ENCODE results near the gene SYNJ1.

Gene SYNJ1

GRCh38 chr21:32595431-32595830 is 132.4 kb downstream of the SYNJ1 start:
- no peaks in the 10 kb centered on the region for H3K9me3 Mint-ChIP-seq (ENCODE audit: low read depth)
- no peak overlapping the region for H3K4me3 Mint-ChIP-seq
- H3K27ac Mint-ChIP-seq: no peak overlapping the region
- no peaks in the 10 kb centered on the region for H3K27me3 Mint-ChIP-seq
- no peaks in the 10 kb centered on the region for H3K36me3 Mint-ChIP-seq
- H3K4me1 Mint-ChIP-seq (ENCODE audit: low read depth): peaks cover 2% of the 10 kb centered on the region

- no peaks in the 10 kb centered on the region for H3K9me3 Mint-ChIP-seq (ENCODE audit: low read depth)
These were observed 134.1 kb downstream of the SYNJ1 start for GRCh38 chr21:32593690-32594089.

GRCh38 chr21:32592929-32593502 is 134.8 kb downstream of the SYNJ1 start:
- no peaks in the 10 kb centered on the region for H3K36me3 Mint-ChIP-seq
- peaks cover 2% of the 10 kb centered on the region for H3K4me1 Mint-ChIP-seq (ENCODE audit: low read depth)
- H3K27ac Mint-ChIP-seq: no peak overlapping the region
- H3K27me3 Mint-ChIP-seq: no peaks in the 10 kb centered on the region
- no peak overlapping the region for H3K4me3 Mint-ChIP-seq
- no peaks in the 10 kb centered on the region for H3K9me3 Mint-ChIP-seq (ENCODE audit: low read depth)

More at GRCh38 chr21:32593690-32594089, 134.1 kb downstream of the SYNJ1 start:
- no peak overlapping the region for H3K27ac Mint-ChIP-seq
- peaks cover 2% of the 10 kb centered on the region for H3K4me1 Mint-ChIP-seq (ENCODE audit: low read depth)
- H3K4me3 Mint-ChIP-seq: no peak overlapping the region
- H3K36me3 Mint-ChIP-seq: no peaks in the 10 kb centered on the region
- H3K27me3 Mint-ChIP-seq: no peaks in the 10 kb centered on the region

- Mint-ChIP-seq H3K4me3 (no peak overlapping the region), H3K27me3 (no peaks in the 10 kb centered on the region), H3K27ac (no peak overlapping the region), H3K4me1 (ENCODE audit: low read depth) (no peaks in the 10 kb centered on the region), H3K9me3 (ENCODE audit: low read depth) (no peaks in the 10 kb centered on the region), H3K36me3 (peaks cover 3% of the 10 kb centered on the region)
These were observed 137.7 kb downstream of the SYNJ1 start for GRCh38 chr21:32590130-32590529.

- Mint-ChIP-seq H3K4me3 (no peak overlapping the region), H3K4me1 (ENCODE audit: low read depth) (no peaks in the 10 kb centered on the region), H3K27me3 (peaks cover 3% of the 10 kb centered on the region), H3K9me3 (ENCODE audit: low read depth) (no peaks in the 10 kb centered on the region), H3K36me3 (peaks cover 6% of the 10 kb centered on the region), H3K27ac (no peak overlapping the region)
These were observed 140.2 kb downstream of the SYNJ1 start for GRCh38 chr21:32587651-32588050.

GRCh38 chr21:32587120-32587519 is 140.7 kb downstream of the SYNJ1 start:
- Mint-ChIP-seq H3K36me3 (peaks cover 6% of the 10 kb centered on the region), H3K4me3 (no peak overlapping the region), H3K4me1 (ENCODE audit: low read depth) (no peaks in the 10 kb centered on the region), H3K27me3 (peaks cover 3% of the 10 kb centered on the region), H3K27ac (no peak overlapping the region), H3K9me3 (ENCODE audit: low read depth) (no peaks in the 10 kb centered on the region)

GRCh38 chr21:32585970-32586369 is 141.8 kb downstream of the SYNJ1 start:
- Mint-ChIP-seq H3K36me3 (peaks cover 6% of the 10 kb centered on the region), H3K4me3 (no peak overlapping the region), H3K4me1 (ENCODE audit: low read depth) (no peaks in the 10 kb centered on the region), H3K27ac (no peak overlapping the region), H3K27me3 (peaks cover 3% of the 10 kb centered on the region), H3K9me3 (ENCODE audit: low read depth) (no peaks in the 10 kb centered on the region)

- Mint-ChIP-seq H3K9me3 (ENCODE audit: low read depth) (no peaks in the 10 kb centered on the region), H3K36me3 (peaks cover 8% of the 10 kb centered on the region), H3K27ac (no peak within 1 kb of the TSS), H3K4me1 (ENCODE audit: low read depth) (no peaks in the 10 kb centered on the region), H3K27me3 (peaks cover 3% of the 10 kb centered on the region), H3K4me3 (no peak within 1 kb of the TSS)
These were observed 142.6 kb downstream of the SYNJ1 start, which contains the start of gene TCP10L for GRCh38 chr21:32585042-32585710. TCP10L (minus strand) TSS chr21:32585523; CDS start chr21:32584304, 1,219 bp downstream.

- Mint-ChIP-seq H3K4me1 (ENCODE audit: low read depth) (no peaks in the 10 kb centered on the region), H3K4me3 (no peak overlapping the region), H3K9me3 (ENCODE audit: low read depth) (no peaks in the 10 kb centered on the region), H3K27ac (no peak overlapping the region), H3K27me3 (peaks cover 3% of the 10 kb centered on the region), H3K36me3 (peaks cover 8% of the 10 kb centered on the region)
These were observed 143.3 kb downstream of the SYNJ1 start for GRCh38 chr21:32584472-32584871.

GRCh38 chr21:32581732-32582131 is 146.1 kb downstream of the SYNJ1 start:
- no peak overlapping the region for H3K27ac Mint-ChIP-seq
- H3K36me3 Mint-ChIP-seq: peaks cover 5% of the 10 kb centered on the region

GRCh38 chr21:32580949-32581348 is 146.9 kb downstream of the SYNJ1 start:
- Mint-ChIP-seq H3K27ac (no peak overlapping the region), H3K4me3 (no peak overlapping the region), H3K27me3 (peaks cover 3% of the 10 kb centered on the region), H3K36me3 (peaks cover 5% of the 10 kb centered on the region), H3K9me3 (ENCODE audit: low read depth) (no peaks in the 10 kb centered on the region), H3K4me1 (ENCODE audit: low read depth) (peaks cover 1% of the 10 kb centered on the region)

More at GRCh38 chr21:32581732-32582131, 146.1 kb downstream of the SYNJ1 start:
- Mint-ChIP-seq H3K4me1 (ENCODE audit: low read depth) (peaks cover 1% of the 10 kb centered on the region), H3K4me3 (no peak overlapping the region), H3K27me3 (peaks cover 3% of the 10 kb centered on the region), H3K9me3 (ENCODE audit: low read depth) (no peaks in the 10 kb centered on the region)

Measured in activated naive CD8-positive, alpha-beta T cell (primary cell).